Stimulated activated CD8-positive, alpha-beta memory T cell treated with anti-CD3 and anti-CD28 coated beads, Interleukin-12 subunit alpha, Interleukin-12 subunit beta, amount 100 ng/mL, for 24 hours (primary cell): Measurements from ENCODE around the gene KRTAP1-5.
"Not testable (repeated sequence)": the region's sequence is repeated elsewhere in the genome, so short reads cannot be mapped to it uniquely, and the experiment has no call there.

Experiments used
- DNase-seq: peaks from one replicate; pipeline ENCODE4 v3.0.0-alpha.2; 2020; ENCODE audit errors: extremely low read depth

Gene KRTAP1-5

DNA sequence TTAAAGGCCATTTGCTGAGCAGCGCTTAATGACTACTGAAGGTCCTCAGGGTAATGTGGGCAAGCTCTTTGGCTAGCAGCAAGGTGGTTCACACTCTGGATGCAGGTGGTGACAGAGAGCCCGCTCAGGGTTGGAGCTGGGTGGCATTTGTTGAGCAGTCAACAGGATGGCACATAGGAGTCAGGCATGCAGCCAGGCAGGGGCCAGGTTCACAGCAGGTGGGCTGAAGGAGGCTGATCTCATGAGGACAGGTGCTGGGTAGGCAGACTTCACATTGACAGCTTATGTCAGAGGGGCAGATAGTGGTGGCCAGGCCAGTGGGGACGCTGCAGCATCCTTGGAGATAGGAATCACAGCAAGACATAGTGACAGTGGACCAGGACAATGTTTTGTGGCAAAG, 22.6 kb downstream of the KRTAP1-5 start:
- no peak for DNase-seq

DNA sequence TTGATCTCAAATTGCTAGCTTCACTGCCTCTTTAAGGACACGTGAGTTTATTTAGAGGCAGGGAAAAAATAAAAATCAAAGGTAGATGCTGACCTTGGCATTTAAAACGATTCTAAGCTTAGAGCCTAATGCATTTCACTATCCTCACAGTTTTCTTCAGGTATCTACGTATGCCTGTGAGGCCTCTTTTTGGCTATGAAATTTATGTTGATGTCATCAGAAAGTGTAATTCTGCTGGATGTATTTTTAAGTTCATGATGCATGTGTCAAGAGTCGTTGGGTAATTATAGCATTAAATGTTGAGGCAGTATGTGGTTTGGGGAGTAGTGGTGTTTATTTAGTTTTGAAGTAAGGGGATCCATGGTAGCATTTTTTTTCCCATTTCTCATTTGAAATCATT, 23.1 kb downstream of the KRTAP1-5 start:
- DNase-seq = no peak

DNA sequence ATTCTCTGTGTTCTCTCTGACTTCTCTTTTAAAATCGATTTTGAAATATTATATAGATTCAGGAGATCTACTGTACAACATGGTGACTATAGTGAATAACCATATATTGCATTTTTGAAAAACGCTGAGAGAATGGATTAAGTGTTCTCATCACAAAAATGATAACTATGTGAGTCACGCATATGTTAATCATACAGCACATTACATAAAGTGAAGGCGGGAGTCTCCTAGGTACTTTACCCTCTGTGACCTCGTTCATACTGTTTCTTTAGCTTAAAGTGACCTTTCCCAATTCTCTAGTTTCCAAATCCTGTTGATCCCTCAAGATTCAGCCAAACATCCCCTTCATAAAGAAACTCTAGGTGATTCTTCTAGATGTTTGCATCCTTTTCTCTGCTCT, 24.2 kb downstream of the KRTAP1-5 start:
- DNase-seq = no peak

DNA sequence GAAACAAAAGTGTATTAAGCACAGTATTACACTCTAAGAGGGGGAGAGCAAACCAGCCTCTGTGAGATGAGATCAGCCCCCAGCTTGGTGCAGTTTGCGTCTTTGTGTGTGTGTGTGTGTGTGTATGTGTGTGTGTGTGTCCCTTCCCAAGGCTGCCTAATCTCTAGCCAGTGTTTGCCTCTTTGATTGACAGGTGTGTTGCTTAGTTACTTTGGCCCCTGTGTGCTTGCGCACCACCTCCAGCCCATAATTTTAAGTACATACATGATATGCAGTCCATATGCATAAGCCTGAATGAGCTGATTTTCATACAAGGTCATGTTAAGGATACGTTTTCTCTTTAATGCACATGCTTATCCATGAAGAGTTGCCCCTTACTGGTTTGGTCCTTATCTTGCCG, 25.2 kb downstream of the KRTAP1-5 start:
- DNase-seq = no peak

DNA sequence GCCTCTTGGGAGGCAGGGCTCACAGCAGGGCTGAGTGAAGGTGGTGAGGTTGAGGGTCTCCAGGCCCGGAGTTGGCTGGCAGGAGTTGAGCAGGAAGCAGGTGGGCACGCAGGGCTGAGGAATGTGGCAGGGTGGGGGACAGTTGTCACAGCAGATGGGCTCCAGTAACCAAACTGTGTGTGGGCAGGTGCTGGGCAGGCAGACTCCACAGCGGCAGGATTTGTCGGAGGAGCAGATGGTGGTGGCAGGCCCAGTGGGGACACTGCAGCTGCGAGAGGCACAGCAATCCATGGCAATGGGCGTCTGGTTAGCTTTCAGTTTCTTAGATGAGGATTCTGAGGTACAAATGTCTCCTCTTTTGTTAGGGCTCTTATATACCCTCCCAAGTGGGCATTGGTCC, 27.4 kb downstream of the KRTAP1-5 start, which contains the start of gene KRTAP3-2:
TSS of gene KRTAP3-2 (minus strand) at position 344 of the 400 bp plus-strand sequence. CDS start at position 291, 53 bp downstream.
- not testable (repeated sequence) for DNase-seq

DNA sequence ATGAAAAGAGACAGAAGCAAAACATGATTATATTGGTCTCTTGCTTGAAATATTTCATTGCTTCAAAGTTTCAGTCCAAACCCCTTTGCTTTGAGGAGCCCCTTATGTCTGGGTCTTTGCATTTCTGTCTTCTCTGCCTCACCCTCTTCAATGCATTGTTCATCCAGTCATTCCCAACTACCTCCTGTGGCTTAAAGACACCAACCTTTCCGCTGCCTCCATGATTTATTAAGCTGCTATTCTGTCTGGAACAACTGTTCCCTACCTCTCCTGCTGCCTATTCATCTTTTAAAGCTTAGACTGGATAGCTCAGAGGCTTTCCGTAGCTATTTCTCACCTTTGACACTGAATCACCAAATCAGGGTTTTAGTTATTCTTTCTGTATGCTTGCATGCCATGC, 29.6 kb downstream of the KRTAP1-5 start:
- DNase-seq = no peak

DNA sequence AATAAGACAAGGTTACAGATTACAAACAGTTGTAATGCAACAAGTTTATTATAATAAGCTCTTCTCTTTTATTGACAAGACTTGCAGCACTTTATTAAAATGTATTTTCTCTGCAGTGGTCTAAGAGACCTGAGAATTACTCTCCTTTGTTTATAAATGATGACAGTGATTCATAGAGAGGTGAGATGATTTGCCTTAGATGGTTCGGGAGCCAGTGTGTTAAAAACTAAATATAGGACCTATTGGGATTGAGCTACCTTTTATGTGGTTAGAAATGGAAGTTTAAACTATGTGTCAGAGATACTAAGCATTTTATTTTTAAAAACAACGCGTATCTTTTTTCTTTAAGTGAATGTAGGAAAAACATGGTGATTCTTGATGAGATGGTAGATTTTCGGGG, 30.2 kb downstream of the KRTAP1-5 start:
- DNase-seq = no peak

DNA sequence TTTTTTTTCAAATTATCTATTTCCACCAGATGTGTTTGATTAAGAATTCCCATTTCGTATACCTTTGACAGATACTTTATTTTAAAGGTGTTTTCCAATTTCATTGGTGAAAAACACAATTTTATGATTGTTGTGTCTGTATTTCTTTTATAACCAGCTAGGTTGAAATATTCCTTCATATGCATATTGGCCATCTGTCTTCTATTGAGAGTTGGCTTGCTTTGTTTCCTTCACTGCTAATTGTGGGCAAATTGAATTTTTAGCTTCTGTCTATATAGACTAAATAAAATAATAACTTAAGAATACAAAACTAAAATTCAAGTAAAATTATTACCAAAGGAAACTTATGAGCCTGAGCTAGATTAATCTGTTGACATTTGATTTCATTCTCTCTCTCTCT, 31.9 kb downstream of the KRTAP1-5 start:
- DNase-seq = no peak

DNA sequence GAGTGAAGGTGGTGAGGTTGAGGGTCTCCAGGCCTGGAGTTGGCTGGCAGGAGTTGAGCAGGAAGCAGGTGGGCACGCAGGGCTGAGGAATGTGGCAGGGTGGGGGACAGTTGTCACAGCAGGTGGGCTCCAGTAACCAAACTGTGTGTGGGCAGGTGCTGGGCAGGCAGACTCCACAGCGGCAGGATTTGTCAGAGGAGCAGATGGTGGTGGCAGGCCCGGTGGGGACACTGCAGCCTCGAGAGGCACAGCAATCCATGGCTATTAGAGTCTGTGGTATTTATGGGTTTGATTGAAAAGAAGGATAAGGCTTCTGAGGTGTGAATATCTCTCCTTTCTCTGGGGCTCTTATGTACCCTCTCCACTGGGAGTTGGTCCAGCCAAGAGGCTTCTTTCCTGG, 33.2 kb downstream of the KRTAP1-5 start, which contains the start of gene KRTAP3-3:
TSS of gene KRTAP3-3 (minus strand) at position 326 of the 400 bp plus-strand sequence. CDS start at position 259, 67 bp downstream.
- DNase-seq = no peak

DNA sequence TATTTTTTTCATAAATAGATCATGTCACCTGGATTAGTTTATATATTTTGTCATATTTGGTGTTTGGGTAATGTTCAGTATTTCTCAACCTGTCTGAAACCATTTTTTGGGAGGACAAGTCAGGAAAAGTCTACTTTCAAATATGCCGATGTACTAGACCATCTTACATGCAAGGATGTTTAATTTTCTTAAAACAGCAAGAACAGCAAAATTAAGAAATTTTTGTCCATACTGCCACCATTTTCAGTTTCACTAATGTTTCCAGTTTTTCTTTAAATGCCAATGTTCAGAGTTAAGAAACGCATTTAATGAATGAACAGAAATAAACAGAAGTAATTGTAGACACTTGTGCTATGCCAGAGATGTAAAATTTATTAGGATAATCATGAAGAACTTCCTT, 33.9 kb downstream of the KRTAP1-5 start:
- DNase-seq = no peak

DNA sequence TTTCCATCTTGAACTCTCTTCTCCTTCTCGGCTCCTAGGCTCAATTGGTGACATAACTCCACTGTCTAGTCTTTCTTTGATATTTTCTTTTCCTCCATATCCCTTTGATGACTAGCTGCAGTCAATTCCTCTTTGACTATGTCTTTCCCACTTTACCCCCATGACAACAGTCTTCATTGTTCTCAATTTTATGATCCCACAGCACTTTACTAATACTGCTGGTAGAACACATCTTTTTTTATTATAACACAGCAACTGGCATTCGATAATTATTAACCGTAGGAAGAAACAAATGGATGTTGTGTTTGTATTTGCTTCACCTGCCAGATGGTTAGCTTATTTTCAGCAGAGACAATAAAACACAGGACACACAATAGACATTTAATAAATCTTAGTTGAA, 34.3 kb downstream of the KRTAP1-5 start:
- no peak for DNase-seq

DNA sequence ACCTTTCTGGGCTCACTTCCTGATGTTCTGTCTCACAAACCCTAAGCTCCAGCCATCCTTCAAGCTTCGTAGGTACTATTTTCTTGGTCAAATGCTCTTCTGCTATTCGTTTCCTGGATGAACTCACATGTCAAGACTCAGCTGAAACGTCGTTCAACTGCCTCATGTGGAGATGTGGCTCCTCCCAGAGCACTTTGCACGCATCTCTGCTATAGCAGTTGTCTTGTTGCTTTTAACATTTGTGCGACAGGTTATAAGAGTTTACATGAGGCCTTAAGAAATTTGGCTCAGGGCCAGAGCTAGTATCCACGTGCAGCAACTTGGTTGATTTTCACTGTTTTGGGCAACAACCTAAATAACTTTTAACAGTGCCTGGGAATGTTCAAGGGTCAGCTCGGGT, 40.1 kb downstream of the KRTAP1-5 start:
- no peak for DNase-seq

DNA sequence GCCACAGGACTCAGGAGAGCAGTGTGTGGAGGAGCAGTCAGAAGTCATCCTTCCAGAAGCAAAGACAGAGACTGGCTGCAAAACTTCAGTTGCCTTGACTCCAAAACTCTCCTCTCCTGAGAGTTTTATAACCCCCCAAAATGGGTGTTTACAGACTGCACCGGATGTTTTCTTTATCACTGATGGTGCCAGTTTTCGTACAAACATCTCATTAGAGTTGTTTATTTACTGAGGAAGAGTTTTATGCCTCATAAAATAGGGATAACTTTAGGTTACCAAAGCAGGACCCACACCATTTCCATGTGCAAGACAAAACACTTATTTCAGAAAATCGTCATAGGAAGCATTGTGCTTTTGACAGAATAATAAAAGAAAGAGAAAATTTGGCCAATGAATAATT, 42.8 kb downstream of the KRTAP1-5 start, which contains the start of gene KRT40:
TSS of gene KRT40 (minus strand) at position 101 of the 400 bp plus-strand sequence. CDS start at position 48, 53 bp downstream.
- DNase-seq = no peak

DNA sequence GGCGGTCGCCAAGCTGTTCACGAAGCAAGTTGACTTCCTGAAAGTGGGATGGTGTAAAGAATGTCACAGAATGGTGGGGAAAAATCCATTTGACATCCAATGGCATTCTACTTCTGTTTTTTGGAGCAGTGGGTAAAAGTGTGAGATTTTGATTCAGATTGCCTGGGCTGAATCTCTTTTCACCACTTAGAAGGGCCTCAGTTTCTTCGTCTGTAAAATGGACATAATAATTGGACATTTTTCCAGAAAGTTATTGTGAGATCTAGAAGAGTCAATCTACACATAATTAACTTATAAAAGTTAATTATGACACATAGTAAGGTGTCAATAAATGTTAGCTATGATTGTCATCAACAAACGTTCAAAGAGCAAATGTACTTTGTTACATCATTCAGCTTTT, 45.9 kb downstream of the KRTAP1-5 start:
- no peak for DNase-seq

DNA sequence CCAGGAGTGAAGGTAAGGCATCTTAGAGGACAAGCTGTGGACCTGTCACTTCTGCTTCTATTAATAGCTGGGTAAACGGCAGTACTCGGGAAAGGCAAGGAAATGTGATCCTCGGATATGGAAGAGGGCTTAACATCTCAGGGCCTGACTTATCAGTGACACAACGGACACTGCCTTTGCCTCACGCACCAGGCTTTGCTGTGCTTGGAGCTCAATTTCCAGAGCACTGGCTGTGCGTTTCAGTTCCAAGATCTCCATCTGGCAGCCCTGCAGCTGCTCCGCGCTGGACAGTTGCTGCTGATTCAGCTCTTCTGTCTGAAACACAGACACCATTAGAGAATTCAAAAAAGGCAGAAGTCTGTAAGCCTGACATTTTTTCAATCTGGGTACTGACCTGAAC, 46.4 kb downstream of the KRTAP1-5 start:
- no peak for DNase-seq

DNA sequence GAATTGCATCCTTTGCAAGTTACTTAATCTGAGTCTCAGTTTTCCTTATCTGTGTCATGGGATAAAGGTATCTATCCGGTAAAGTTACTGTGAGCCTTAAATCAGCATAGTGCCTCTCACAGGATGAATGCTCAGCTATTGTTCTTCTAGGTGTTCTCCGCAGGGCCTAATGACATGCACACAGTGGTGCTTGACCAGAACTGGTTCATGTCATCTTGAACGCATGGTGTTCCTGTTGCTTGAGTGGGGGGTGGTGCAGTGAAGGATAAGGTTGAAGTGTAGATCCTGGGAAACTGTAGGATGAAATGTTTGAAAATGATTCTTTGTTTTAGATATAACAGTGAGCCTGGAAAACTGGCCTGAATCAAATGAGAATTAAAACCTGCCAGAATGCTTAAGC, 46.9 kb downstream of the KRTAP1-5 start:
- DNase-seq = no peak

DNA sequence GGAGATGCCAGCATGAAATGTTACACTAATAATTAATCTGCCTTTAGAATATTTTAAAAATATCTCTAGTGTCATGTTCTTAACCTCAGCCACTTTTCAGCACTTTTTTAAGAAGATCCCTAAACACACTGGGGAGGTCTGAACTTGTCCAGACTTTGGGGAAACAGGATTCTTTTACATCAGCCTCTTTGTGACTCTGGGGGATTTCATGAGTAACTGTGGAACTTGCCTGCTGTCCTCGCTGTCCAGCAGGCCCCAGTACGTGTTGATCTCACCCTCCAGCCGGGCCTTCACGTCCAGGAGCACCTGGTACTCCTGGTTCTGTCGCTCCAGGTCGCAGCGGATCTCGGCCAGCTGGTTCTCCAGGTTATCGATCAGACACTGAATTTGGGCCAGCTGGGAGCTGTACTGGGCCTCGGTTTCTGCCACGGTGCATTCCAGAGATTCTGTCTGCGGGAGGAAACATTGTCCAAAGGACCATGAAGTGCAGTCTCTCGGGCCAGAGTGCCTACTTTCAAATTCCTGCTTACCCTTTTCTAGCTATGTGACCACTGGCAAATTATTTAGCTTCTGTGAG, 48.3 kb downstream of the KRTAP1-5 start:
- no peak for DNase-seq
